CD4-positive, alpha-beta T cell (primary cell): ENCODE results near the gene RAI1. TPM values are rescaled to one million over a fixed set of nuclear protein-coding genes. Genes with fewer than 3 reads are reported as not detected.

ENCODE experiments used
- ATAC-seq: fragments of 200-7000 bp; cut with Tn5 transposase; one replicate; pipeline ENCODE4 v1.10.0; 2022; ENCODE audit warnings: mild to moderate bottlenecking; ENCODE audit not compliant: poor library complexity
- CTCF ChIA-PET: fragments of 350-600 bp; sonication (Branson Sonifier 250); formaldehyde crosslinking; loops from one replicate; lab custom pipeline; 2021; ENCODE audit warnings: antibody characterized with exemption, inconsistent platforms; lab: Charles Lee
- POLR2A ChIA-PET: fragments of 350-600 bp; sonication (Branson Sonifier 250); formaldehyde crosslinking; loops from one replicate; lab custom pipeline; 2021; ENCODE audit warnings: antibody characterized with exemption, inconsistent platforms; lab: Charles Lee
- DNase-seq, 14 experiments: peaks; one replicate each; pipeline ENCODE4 v3.0.0-alpha.2; 2013 to 2020; ENCODE audit warnings: mixed read lengths in 2 of 14
- H3K27ac ChIP-seq, 2 donors: one replicate each; pipeline versions ENCODE4 v1.5.1 to v1.7.0; 2013; ENCODE audit warnings: low read length in 2 of 2, low read depth in 1 of 2, mild to moderate bottlenecking in 1 of 2
- H3K27me3 ChIP-seq, 2 experiments: 1 replicate in 1 of 2; 2 replicates in 1 of 2; pipeline versions ENCODE4 v1.6.1 to v1.7.0; 2013; ENCODE audit warnings: low read length in 2 of 2, control low read depth in 1 of 2, mild to moderate bottlenecking in 1 of 2, moderate library complexity in 1 of 2; ENCODE audit not compliant: insufficient read depth in 2 of 2, control insufficient read depth in 1 of 2
- H3K36me3 ChIP-seq: one replicate; pipeline ENCODE4 v1.6.1; 2013; ENCODE audit warnings: low read length, control low read depth; ENCODE audit not compliant: insufficient read depth
- H3K4me1 ChIP-seq: one replicate; pipeline ENCODE4 v1.6.1; 2013; ENCODE audit warnings: low read length, control low read depth; ENCODE audit not compliant: insufficient read depth
- H3K4me3 ChIP-seq: one replicate; pipeline ENCODE4 v1.5.1; 2013; ENCODE audit warnings: mild to moderate bottlenecking, low read length, moderate library complexity
- H3K9me3 ChIP-seq, 2 experiments: 1 replicate in 1 of 2; 2 replicates in 1 of 2; pipeline versions ENCODE4 v1.6.1 to v1.7.0; 2013; ENCODE audit warnings: low read length in 2 of 2, mild to moderate bottlenecking in 2 of 2, control low read depth in 1 of 2, moderate library complexity in 1 of 2; ENCODE audit not compliant: control insufficient read depth in 1 of 2, insufficient read depth in 1 of 2
- H3K27ac Mint-ChIP-seq: one replicate; pipeline ENCODE4 v1.8.0; 2020; ENCODE audit warnings: mixed read lengths
- H3K27me3 Mint-ChIP-seq: one replicate; pipeline ENCODE4 v1.8.0; 2021; ENCODE audit warnings: mixed read lengths
- H3K36me3 Mint-ChIP-seq: one replicate; pipeline ENCODE4 v1.8.0; 2021; ENCODE audit warnings: low read depth, mixed read lengths
- H3K4me1 Mint-ChIP-seq: one replicate; pipeline ENCODE4 v1.8.0; 2021; ENCODE audit warnings: low read depth, mixed read lengths
- H3K4me3 Mint-ChIP-seq: one replicate; pipeline ENCODE4 v1.8.0; 2020; ENCODE audit warnings: mild to moderate bottlenecking, mixed read lengths
- H3K9me3 Mint-ChIP-seq: one replicate; pipeline ENCODE4 v1.8.0; 2020; ENCODE audit warnings: mixed read lengths
- intact Hi-C, 2 experiments: fragments of 100-400 bp; cut with DNase I in 1 of 2; cut with micrococcal nuclease in 1 of 2; formaldehyde crosslinking; loops; one replicate each; pipeline versions ENCODE4 v1.15.1 to v1.9.0; 2023 to 2025; cut with DNase I, micrococcal nuclease
- total RNA-seq, 174 experiments: library from RNA in 2 of 174; stranded (reverse) in 2 of 174; gene quantifications; one replicate each; pipeline ENCODE4 v1.2.3 and lab custom pipeline; 2021 to 2026
- TF ChIP-seq, protein P1 (sequence below): fragments of 200-600 bp; IDR thresholded peaks from one replicate; pipeline ENCODE4 v1.8.0; 2022; ENCODE audit warnings: antibody characterized with exemption, mild to moderate bottlenecking

RAI1 gene
- total RNA-seq, 2 experiments from 2014 or later = 19.3 to 25.2 TPM

DNA sequence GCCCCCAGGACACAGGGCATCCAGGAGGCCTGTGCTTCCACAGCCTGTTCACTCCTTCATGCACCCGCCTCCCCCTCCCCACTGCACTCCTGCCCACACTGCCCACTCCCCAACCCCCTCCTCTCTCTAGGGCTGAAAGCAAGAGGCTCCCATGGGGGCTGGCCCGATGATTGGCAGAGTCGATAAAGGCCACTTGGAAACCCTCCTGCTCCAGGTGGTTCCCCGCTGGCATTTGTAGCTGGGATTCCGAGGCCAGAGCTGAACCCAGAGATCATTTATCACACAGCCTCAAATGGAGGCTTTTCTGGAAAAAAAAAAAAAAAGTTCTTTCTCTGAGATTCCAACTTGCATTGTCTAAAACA, 81.5 kb downstream of the RAI1 start:
- Mint-ChIP-seq H3K27me3 (no peaks in the 10 kb centered on the region), H3K36me3 (no peaks in the 10 kb centered on the region), H3K27ac (no peak overlapping the region), H3K4me1 (peaks cover 50% of the 10 kb centered on the region), H3K4me3 (no peak overlapping the region), H3K9me3 (no peaks in the 10 kb centered on the region)
- TF ChIP-seq, protein P1, sequence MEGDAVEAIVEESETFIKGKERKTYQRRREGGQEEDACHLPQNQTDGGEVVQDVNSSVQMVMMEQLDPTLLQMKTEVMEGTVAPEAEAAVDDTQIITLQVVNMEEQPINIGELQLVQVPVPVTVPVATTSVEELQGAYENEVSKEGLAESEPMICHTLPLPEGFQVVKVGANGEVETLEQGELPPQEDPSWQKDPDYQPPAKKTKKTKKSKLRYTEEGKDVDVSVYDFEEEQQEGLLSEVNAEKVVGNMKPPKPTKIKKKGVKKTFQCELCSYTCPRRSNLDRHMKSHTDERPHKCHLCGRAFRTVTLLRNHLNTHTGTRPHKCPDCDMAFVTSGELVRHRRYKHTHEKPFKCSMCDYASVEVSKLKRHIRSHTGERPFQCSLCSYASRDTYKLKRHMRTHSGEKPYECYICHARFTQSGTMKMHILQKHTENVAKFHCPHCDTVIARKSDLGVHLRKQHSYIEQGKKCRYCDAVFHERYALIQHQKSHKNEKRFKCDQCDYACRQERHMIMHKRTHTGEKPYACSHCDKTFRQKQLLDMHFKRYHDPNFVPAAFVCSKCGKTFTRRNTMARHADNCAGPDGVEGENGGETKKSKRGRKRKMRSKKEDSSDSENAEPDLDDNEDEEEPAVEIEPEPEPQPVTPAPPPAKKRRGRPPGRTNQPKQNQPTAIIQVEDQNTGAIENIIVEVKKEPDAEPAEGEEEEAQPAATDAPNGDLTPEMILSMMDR = no peak
- Histone ChIP-seq H3K9me3 (no peaks in the 10 kb centered on the region), H3K4me3 (no peak overlapping the region), H3K36me3 (peaks cover 5% of the 10 kb centered on the region), H3K27me3 (no peaks in the 10 kb centered on the region), H3K4me1 (peaks cover 25% of the 10 kb centered on the region), H3K27ac (no peak overlapping the region)
- no peak for DNase-seq
- POLR2A ChIA-PET = no interaction called here
- intact Hi-C loops = no loop called here
- no peak for ATAC-seq
- CTCF ChIA-PET = no interaction called here

DNA sequence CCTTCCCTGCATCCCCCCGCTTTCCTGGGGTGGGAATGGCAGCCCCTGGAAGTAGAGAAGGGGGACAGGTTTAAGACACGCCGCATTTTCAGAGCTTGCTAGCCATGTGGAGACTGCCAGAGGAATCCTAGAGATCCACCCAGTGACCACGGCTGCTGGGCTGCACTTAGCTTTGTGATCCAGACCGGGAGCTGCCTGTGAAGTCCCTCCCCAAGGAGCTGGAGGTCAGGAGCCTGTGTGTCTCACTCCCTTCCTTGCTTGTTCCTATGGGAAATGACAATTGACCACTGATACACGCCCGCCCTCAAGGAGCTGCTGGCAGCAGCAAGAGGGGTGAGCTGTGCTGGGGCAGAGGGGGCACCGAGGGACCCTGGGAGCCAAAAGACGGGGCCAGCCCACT, 81.9 kb downstream of the RAI1 start:
- Mint-ChIP-seq H3K4me1 (peaks cover 46% of the 10 kb centered on the region), H3K36me3 (no peaks in the 10 kb centered on the region), H3K9me3 (no peaks in the 10 kb centered on the region), H3K27ac (no peak overlapping the region), H3K27me3 (no peaks in the 10 kb centered on the region), H3K4me3 (no peak overlapping the region)
- intact Hi-C loops = no loop called here
- ChIA-PET CTCF (no interaction called here), POLR2A (no interaction called here)
- no peak for DNase-seq
- no peak overlapping the region for H3K27ac ChIP-seq
- no peak overlapping the region for H3K4me3 ChIP-seq
- TF ChIP-seq, protein P1 = no peak
- no peaks in the 10 kb centered on the region for H3K27me3 ChIP-seq
- H3K36me3 ChIP-seq = peaks cover 5% of the 10 kb centered on the region
- ATAC-seq = no peak
- H3K4me1 ChIP-seq = peaks cover 21% of the 10 kb centered on the region
- no peaks in the 10 kb centered on the region for H3K9me3 ChIP-seq

DNA sequence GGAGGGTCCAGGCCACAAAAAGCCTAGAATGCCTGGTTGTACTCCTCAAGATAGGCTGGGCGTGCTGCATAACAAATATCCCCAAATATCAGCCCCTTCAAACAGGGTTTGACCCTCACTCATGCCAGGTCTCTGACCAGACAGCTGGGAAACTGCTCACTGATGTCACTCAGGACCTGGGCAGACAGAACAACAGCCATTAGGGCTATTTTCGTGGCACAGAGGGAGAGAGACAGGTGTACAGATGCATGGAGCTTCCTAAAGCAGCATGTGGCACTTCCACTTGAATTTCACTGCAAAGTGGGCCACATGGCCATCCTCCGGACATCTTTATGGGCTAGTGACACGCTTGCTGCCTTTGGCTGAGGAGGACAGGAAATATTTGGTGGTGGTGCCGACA, 82.5 kb downstream of the RAI1 start:
- H3K9me3 Mint-ChIP-seq = no peaks in the 10 kb centered on the region
- CTCF ChIA-PET = no interaction called here
- H3K27ac Mint-ChIP-seq = no peak overlapping the region
- Histone ChIP-seq H3K27me3 (no peaks in the 10 kb centered on the region), H3K4me3 (no peak overlapping the region), H3K27ac (no peak overlapping the region), H3K9me3 (no peaks in the 10 kb centered on the region), H3K4me1 (peaks cover 16% of the 10 kb centered on the region), H3K36me3 (peaks cover 5% of the 10 kb centered on the region)
- no peak overlapping the region for H3K4me3 Mint-ChIP-seq
- POLR2A ChIA-PET = no interaction called here
- TF ChIP-seq, protein P1 = no peak
- no peak for ATAC-seq
- no peak for DNase-seq
- no peaks in the 10 kb centered on the region for H3K27me3 Mint-ChIP-seq
- peaks cover 40% of the 10 kb centered on the region for H3K4me1 Mint-ChIP-seq
- intact Hi-C loops = no loop called here
- H3K36me3 Mint-ChIP-seq = no peaks in the 10 kb centered on the region
